Stimulated activated naive B cell treated with anti-CD40 and anti-IgM and Interleukin-4, amounts not matched to agents 10 μg/mL and 1 μg/mL and 100 μg/mL, for 72 hours (primary cell): ENCODE data around the gene RABL3.
"Not testable (repeated sequence)": the region's sequence is repeated elsewhere in the genome, so short reads cannot be mapped to it uniquely, and the experiment has no call there.

Experiments
- ATAC-seq, 2 donors: fragments of 150-1000 bp; cut with Tn5 transposase; replicated peaks; 2 replicates each; pipeline ENCODE4 v1.10.0; 2021; ENCODE audit warnings: moderate library complexity in 1 of 2
- DNase-seq: peaks from one replicate; pipeline ENCODE4 v3.0.0; 2021
- H3K27ac Mint-ChIP-seq: one replicate; pipeline ENCODE4 v1.8.0; 2022; ENCODE audit warnings: mild to moderate bottlenecking, mixed read lengths
- H3K27me3 Mint-ChIP-seq, 2 donors: one replicate each; pipeline ENCODE4 v1.8.0; 2022; ENCODE audit warnings: mixed read lengths in 2 of 2
- H3K36me3 Mint-ChIP-seq, 2 donors: one replicate each; pipeline ENCODE4 v1.8.0; 2022; ENCODE audit warnings: mixed read lengths in 2 of 2, mild to moderate bottlenecking in 1 of 2
- H3K4me1 Mint-ChIP-seq, 2 donors: one replicate each; pipeline ENCODE4 v1.8.0; 2022; ENCODE audit warnings: mixed read lengths in 2 of 2, mild to moderate bottlenecking in 1 of 2
- H3K4me3 Mint-ChIP-seq, 2 donors: one replicate each; pipeline ENCODE4 v1.8.0; 2022; ENCODE audit warnings: mild to moderate bottlenecking in 2 of 2, mixed read lengths in 2 of 2, moderate library complexity in 1 of 2
- H3K9me3 Mint-ChIP-seq, 2 donors: one replicate each; pipeline ENCODE4 v1.8.0; 2022; ENCODE audit warnings: mixed read lengths in 2 of 2, mild to moderate bottlenecking in 1 of 2

RABL3 gene

DNA sequence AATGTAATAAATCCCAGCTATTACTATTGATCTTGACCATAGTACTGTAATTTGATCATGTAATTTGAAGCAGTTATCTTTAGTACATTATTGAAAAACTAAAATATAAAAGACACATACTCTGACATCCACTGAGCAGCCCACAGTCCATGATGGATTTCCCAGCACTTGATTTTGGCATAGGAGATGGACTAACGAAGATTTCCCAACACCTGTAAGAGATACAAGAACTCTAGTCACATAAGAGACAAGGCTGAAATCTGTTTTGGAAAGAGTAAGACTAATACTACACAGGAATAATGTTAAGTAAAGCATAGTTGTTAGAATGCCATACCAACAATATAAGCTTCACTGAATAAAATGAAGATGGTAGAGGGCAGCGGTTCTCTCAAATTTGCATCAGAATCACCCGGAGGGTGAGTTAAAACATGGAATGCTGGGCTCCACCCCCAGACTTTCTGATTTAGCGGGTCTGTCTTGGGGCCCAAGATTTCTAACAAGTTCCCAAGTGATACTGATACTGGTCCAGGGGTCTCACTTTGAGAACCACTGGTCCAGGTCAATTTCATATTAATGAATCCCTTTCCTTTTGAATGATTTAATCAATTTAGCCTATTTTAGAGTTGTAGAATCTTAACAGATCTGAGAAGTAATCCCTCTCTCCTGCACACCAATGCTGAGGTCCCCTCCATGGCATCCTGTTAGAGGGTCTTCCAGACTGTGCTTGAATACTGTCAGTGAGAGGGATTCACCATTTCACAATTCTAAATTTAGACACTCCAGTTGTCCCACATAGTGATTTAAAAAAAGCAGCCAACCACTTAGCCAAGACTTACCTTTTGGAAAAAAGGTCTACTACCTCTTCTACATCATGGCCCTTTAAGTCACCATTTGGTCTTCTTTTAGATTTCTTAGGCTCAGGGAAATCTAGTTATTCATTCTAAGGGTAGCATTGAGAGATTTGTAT, 11.5 kb downstream of the RABL3 start:
- Mint-ChIP-seq H3K27ac (no peak overlapping the region), H3K4me3 (no peak overlapping the region), H3K9me3 (peaks cover 0 to 7% of the 10 kb centered on the region in 2 donors), H3K4me1 (no peaks in the 10 kb centered on the region), H3K36me3 (peaks cover 17 to 22% of the 10 kb centered on the region in 2 donors), H3K27me3 (no peaks in the 10 kb centered on the region)
- no peak for DNase-seq
- no peak for ATAC-seq

- ATAC-seq (no peak), DNase-seq (no peak)
- Mint-ChIP-seq H3K36me3 (peaks cover 11 to 28% of the 10 kb centered on the region in 2 donors), H3K4me1 (no peaks in the 10 kb centered on the region), H3K27ac (no peak overlapping the region), H3K9me3 (no peaks in the 10 kb centered on the region), H3K27me3 (no peaks in the 10 kb centered on the region), H3K4me3 (no peak overlapping the region)
Observed at GRCh38 chr3:120726791-120727190, 15.5 kb downstream of the RABL3 start.

GRCh38 chr3:120719167-120719834, 23.0 kb downstream of the RABL3 start:
- not testable (repeated sequence) for H3K9me3 Mint-ChIP-seq, ATAC-seq, H3K27me3 Mint-ChIP-seq
- peaks cover 9 to 38% of the 10 kb centered on the region in 2 donors for H3K36me3 Mint-ChIP-seq
- H3K4me3 Mint-ChIP-seq = peak overlapping the region; percentile 15 to 65
- peak overlapping the region; percentile 44 for H3K27ac Mint-ChIP-seq
- peak; percentile 1 for DNase-seq
- H3K4me1 Mint-ChIP-seq = peaks cover 12 to 34% of the 10 kb centered on the region in 2 donors

DNA sequence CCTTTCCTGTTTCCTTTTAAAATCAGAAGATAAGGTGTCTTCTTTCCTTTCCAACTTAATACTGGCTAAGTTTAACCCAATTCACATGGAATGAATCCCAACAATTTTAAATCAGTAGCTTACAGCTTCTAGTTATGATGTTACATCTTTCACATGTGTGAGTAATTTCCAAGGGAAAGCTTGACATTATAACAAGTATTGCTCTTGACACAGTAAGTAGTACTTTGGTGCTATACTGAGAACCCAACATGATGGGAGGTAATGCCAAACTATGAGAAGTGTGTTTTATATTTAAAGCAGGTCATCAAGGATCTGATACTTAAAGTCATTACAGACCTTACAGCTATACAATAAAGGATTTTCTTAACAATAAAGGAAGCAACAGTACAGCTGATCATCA, 29.1 kb downstream of the RABL3 start:
- no peak overlapping the region for H3K27ac Mint-ChIP-seq
- ATAC-seq (no peak), DNase-seq (no peak)
- H3K9me3 Mint-ChIP-seq = peaks cover 0 to 1% of the 10 kb centered on the region in 2 donors
- peaks cover 7 to 12% of the 10 kb centered on the region in 2 donors for H3K36me3 Mint-ChIP-seq
- peaks cover 2 to 16% of the 10 kb centered on the region in 2 donors for H3K4me1 Mint-ChIP-seq
- no peak overlapping the region for H3K4me3 Mint-ChIP-seq
- no peaks in the 10 kb centered on the region for H3K27me3 Mint-ChIP-seq

GRCh38 chr3:120710369-120710768, 31.9 kb downstream of the RABL3 start:
- Mint-ChIP-seq H3K27me3 (no peaks in the 10 kb centered on the region), H3K4me1 (peaks cover 5 to 24% of the 10 kb centered on the region in 2 donors), H3K36me3 (peaks cover 12 to 19% of the 10 kb centered on the region in 2 donors), H3K27ac (no peak overlapping the region), H3K9me3 (peaks cover 0 to 1% of the 10 kb centered on the region in 2 donors), H3K4me3 (no peak overlapping the region)
- ATAC-seq = no peak
- DNase-seq = no peak

DNA sequence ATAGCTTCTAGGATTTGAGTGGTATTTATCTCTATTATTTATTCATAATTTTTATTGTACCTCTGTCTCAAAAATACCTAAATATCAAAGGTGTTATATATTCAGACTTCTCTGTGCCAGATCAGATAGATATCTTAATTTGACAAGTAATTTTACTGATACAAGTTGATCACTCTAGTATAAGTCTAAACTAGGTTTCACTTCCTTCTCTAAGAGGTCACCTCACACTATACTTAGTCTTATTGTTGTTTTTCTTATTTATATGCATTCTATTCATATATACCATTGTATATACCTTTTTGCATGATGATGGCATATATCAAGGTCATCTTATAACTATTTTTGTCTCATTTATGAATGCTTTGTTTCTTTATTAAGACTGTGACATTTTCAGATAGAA, 33.9 kb downstream of the RABL3 start:
- Mint-ChIP-seq H3K27me3 (no peaks in the 10 kb centered on the region), H3K36me3 (peaks cover 20 to 26% of the 10 kb centered on the region in 2 donors), H3K9me3 (peaks cover 1% of the 10 kb centered on the region in 2 donors), H3K4me3 (no peak overlapping the region), H3K27ac (no peak overlapping the region), H3K4me1 (peaks cover 4 to 17% of the 10 kb centered on the region in 2 donors)
- ATAC-seq (peak; percentile 61), DNase-seq (no peak)

DNA sequence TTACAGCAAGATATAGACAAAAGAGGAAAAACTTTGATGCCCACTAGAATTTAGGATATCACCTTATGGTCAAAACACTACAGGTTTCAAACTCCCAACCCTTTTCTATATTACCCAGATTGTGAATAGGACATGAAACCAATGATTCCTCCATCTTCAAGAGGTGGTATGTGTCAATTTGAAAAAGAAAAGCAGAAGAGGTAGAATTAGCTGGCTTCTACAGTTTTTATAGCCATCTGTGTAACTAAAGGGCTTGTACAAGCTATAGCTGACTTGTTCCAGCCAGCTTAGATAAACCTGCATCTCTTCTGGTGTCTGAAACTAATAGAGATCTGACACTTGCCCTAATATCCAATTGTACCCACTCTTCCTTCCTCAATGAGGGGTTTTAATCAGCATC, 35.4 kb downstream of the RABL3 start:
- no peak overlapping the region for H3K4me3 Mint-ChIP-seq
- DNase-seq (no peak), ATAC-seq (peak; percentile 23 to 42)
- H3K4me1 Mint-ChIP-seq = peaks cover 4 to 17% of the 10 kb centered on the region in 2 donors
- H3K27ac Mint-ChIP-seq = no peak overlapping the region
- no peaks in the 10 kb centered on the region for H3K27me3 Mint-ChIP-seq
- H3K9me3 Mint-ChIP-seq = peaks cover 3 to 5% of the 10 kb centered on the region in 2 donors
- H3K36me3 Mint-ChIP-seq = peaks cover 23 to 36% of the 10 kb centered on the region in 2 donors

- ATAC-seq (no peak), DNase-seq (no peak)
- Mint-ChIP-seq H3K4me1 (peaks cover 4 to 17% of the 10 kb centered on the region in 2 donors), H3K27me3 (no peaks in the 10 kb centered on the region), H3K9me3 (peaks cover 3 to 5% of the 10 kb centered on the region in 2 donors), H3K27ac (no peak overlapping the region), H3K36me3 (peaks cover 23 to 36% of the 10 kb centered on the region in 2 donors), H3K4me3 (no peak overlapping the region)
Observed at GRCh38 chr3:120705884-120706582, 36.3 kb downstream of the RABL3 start.

DNA sequence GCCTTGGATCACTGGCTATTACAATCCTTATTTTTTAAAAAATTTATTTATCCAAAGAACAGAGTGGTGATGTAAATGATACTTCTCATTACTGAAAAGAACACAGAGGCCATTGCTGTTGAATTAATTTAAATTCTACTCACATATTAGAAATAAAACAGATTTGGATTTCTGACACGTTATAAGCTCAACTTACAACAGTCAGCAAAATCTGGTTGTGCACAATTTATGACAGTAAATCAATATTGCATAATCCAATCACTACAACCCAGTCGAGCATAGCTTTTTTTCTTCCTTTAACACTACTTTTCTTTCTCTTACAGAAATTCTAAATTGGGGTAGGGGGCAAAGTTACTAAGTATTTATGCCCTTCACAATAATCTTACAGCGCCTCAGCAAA, 43.0 kb downstream of the RABL3 start:
- Mint-ChIP-seq H3K27ac (no peak overlapping the region), H3K27me3 (no peaks in the 10 kb centered on the region), H3K36me3 (peaks cover 21 to 39% of the 10 kb centered on the region in 2 donors), H3K9me3 (peaks cover 3 to 5% of the 10 kb centered on the region in 2 donors), H3K4me1 (no peaks in the 10 kb centered on the region), H3K4me3 (no peak overlapping the region)
- DNase-seq (no peak), ATAC-seq (no peak)

GRCh38 chr3:120693439-120694171, 48.7 kb downstream of the RABL3 start:
- Mint-ChIP-seq H3K27ac (no peak overlapping the region), H3K4me3 (no peak overlapping the region)

GRCh38 chr3:120689395-120689794, 52.9 kb downstream of the RABL3 start:
- Mint-ChIP-seq H3K27me3 (no peaks in the 10 kb centered on the region), H3K4me1 (peaks cover 7 to 10% of the 10 kb centered on the region in 2 donors), H3K36me3 (peaks cover 8 to 33% of the 10 kb centered on the region in 2 donors), H3K4me3 (no peak overlapping the region), H3K9me3 (no peaks in the 10 kb centered on the region), H3K27ac (peak overlapping the region; percentile 28)
- ATAC-seq (no peak), DNase-seq (no peak)

More at GRCh38 chr3:120693439-120694171, 48.7 kb downstream of the RABL3 start:
- peaks cover 3 to 10% of the 10 kb centered on the region in 2 donors for H3K4me1 Mint-ChIP-seq
- peaks cover 8 to 20% of the 10 kb centered on the region in 2 donors for H3K36me3 Mint-ChIP-seq
- no peaks in the 10 kb centered on the region for H3K27me3 Mint-ChIP-seq
- no peak for DNase-seq
- ATAC-seq = no peak
- no peaks in the 10 kb centered on the region for H3K9me3 Mint-ChIP-seq

DNA sequence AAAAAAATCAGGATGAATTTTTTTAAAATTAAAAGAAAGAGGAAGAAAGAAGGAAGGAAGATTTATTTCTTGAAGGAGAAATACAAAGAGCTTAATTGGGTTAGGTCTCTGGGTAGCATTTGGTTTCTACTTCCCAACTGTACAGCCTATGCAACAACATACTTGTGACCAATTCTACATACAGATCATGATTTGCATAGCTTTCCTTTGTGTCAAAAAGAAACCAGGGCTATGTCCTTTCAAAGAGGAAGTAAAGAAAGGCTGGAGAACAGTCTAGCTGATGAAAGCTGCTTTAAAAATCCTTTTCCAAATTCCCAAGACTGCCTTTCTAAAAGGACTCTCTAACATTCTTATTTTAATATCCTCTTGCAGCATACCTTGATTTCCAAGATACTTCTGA, 54.2 kb downstream of the RABL3 start:
- no peak overlapping the region for H3K4me3 Mint-ChIP-seq
- peaks cover 2 to 27% of the 10 kb centered on the region in 2 donors for H3K36me3 Mint-ChIP-seq
- H3K4me1 Mint-ChIP-seq = peaks cover 4 to 5% of the 10 kb centered on the region in 2 donors
- ATAC-seq (peak; percentile 91 to 99), DNase-seq (no peak)
- H3K27me3 Mint-ChIP-seq = no peaks in the 10 kb centered on the region
- no peaks in the 10 kb centered on the region for H3K9me3 Mint-ChIP-seq
- H3K27ac Mint-ChIP-seq = no peak overlapping the region

DNA sequence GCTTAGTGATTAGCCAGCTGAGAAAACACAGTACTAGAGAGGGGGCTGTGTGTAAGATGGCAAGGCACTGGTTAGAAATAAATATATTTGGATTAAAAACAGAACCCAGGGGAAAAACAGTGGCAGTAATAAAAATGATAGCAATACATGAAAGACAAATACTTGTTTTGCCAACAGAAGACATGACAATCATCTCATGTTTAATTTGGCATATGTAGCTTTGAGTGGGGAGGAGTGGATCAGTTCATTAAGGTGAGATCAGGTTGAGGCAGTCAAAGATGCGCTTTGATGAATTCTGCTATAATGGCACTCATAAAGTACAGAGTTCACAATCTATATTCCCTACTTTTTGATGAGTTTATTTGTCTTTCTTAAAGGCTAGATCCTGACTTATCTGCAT, 56.9 kb downstream of the RABL3 start:
- no peak overlapping the region for H3K4me3 Mint-ChIP-seq
- H3K27me3 Mint-ChIP-seq = no peaks in the 10 kb centered on the region
- no peak for ATAC-seq
- no peaks in the 10 kb centered on the region for H3K9me3 Mint-ChIP-seq
- H3K36me3 Mint-ChIP-seq = peaks cover 0 to 18% of the 10 kb centered on the region in 2 donors
- no peak for DNase-seq
- H3K4me1 Mint-ChIP-seq = peaks cover 6 to 9% of the 10 kb centered on the region in 2 donors
- H3K27ac Mint-ChIP-seq = no peak overlapping the region
